Right forelimb (tissue), 1 donor: ENCODE measurements around the gene BTN2A1.
"Not testable (repeated sequence)": the region's sequence is repeated elsewhere in the genome, so short reads cannot be mapped to it uniquely, and the experiment has no call there.

ENCODE experiments used
- DNase-seq: peaks from one replicate; pipeline ENCODE4 v3.0.0-alpha.2; 2018

Gene BTN2A1

DNA sequence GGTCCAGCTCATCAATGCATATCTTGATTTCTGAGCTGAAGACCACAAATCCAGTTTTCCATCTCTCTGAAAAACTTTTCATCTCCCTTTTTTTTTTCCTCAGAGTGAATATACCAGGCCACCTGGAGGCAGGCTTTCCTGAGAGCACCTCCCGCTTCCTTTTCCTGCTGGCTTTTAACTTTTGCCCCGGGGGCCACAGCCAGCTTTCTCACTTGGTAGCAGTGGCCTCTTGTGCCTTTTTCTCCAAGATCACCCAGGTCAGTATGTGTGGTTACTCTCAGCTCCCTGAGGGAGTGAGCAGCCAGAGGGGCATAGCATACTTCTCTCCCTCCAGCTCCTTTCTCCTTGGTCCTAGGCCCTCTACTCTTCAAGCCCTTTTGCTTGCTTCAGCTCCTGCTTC, 42.3 kb downstream of the BTN2A1 start, which contains the start of gene BTN1A1:
Gene BTN1A1 (plus strand): TSS at position 202 of the 400 bp plus-strand sequence. CDS start 984 bp downstream, outside the sequence.
- no peak for DNase-seq

DNA sequence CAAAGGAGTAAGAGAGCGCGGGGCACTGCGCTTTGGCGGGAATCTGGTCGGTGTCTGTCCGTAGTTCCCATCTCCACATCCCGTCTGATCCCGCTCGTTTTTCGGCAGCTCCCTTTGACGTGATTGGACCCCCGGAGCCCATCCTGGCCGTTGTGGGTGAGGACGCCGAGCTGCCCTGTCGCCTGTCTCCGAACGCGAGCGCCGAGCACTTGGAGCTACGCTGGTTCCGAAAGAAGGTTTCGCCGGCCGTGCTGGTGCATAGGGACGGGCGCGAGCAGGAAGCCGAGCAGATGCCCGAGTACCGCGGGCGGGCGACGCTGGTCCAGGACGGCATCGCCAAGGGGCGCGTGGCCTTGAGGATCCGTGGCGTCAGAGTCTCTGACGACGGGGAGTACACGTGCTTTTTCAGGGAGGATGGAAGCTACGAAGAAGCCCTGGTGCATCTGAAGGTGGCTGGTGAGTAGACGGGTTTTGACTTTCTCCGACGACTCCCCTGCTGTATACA, 43.8 kb downstream of the BTN2A1 start:
- peak; percentile 65 for DNase-seq

GRCh38 chr6:26502165-26502564, 44.4 kb downstream of the BTN2A1 start:
- DNase-seq = no peak

- no peak for DNase-seq
These were observed 44.9 kb downstream of the BTN2A1 start for GRCh38 chr6:26502626-26503025.

DNA sequence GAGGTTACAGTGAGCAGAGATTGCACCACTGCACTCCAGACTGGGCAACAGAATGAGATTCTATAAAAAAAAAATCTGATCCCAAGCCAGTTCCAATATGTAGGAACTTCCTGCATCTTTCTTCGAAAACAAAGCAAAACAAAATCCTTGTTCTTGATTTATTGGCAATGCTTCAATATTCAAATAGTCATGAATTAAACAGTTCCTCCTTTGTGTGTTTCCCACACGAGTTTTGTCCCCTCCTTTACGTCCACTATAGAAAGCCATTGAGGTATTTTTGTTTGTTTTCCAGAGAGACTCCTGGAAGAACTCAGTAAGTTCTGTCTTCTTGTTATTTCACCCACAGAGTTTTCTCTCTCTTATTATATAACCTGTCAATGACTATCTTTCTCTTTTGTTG, 49.9 kb downstream of the BTN2A1 start:
- DNase-seq = no peak

GRCh38 chr6:26511033-26511432, 53.3 kb downstream of the BTN2A1 start:
- not testable (repeated sequence) for DNase-seq

GRCh38 chr6:26514984-26515383, 57.2 kb downstream of the BTN2A1 start:
- no peak for DNase-seq

GRCh38 chr6:26516481-26517427, 59.0 kb downstream of the BTN2A1 start:
- DNase-seq = no peak
